ENCODE results near the gene TNFSF9.
"Not testable (repeated sequence)": the region's sequence is repeated elsewhere in the genome, so short reads cannot be mapped to it uniquely, and the experiment has no call there.

Gene TNFSF9

DNA sequence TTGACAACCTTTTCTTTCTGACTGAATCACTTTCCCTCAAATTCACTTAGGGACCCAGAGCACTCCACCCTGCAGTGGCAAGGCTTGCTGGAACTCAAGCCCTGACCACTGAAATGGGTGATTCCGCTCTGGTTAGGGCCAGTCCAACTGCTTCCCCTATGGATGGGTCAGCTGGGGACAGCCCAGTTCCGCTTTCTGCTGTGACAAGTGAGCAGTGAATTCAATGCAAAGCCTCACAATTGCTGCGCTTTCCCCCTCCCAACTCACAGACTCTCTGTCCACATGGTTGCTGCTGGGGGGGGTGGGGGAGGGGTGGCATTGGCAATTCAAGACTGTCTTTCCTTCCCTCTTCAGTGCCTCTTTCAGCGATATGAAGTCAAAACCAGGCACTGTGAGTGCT lies 41.4 kb downstream of the TNFSF9 start:
- no peak for DNase-seq (ENCODE audit: low read depth)

GRCh38 chr19:6573350-6573749 lies 42.5 kb downstream of the TNFSF9 start:
- DNase-seq (ENCODE audit: low read depth): no peak

- no peak for DNase-seq (ENCODE audit: low read depth)
These were observed 46.1 kb downstream of the TNFSF9 start for GRCh38 chr19:6576869-6577475.

- no peak for DNase-seq (ENCODE audit: low read depth)
These were observed 46.8 kb downstream of the TNFSF9 start for GRCh38 chr19:6577476-6578125.

- DNase-seq (ENCODE audit: low read depth): no peak
These were observed 48.8 kb downstream of the TNFSF9 start for GRCh38 chr19:6579450-6580178.

DNA sequence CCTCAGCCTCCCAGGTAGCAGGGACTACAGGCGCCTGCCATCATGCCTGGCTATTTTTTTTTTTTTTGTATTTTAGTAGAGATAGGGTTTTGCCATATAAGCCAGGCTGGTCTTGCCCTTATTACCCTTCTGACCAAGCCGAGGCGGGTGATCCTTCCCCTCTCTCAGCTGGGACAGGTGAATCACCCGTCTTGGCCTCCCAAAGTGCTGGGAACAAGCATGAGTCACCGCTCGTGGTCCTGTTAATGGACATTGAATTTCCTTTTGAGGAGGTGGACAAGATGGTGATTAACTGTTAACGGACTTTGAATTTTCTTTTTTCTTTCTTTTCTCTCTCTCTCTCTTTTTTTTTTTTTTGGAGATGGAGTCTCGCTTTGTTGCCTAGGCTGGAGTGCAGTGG lies 49.5 kb downstream of the TNFSF9 start:
- DNase-seq (ENCODE audit: low read depth): no peak

DNA sequence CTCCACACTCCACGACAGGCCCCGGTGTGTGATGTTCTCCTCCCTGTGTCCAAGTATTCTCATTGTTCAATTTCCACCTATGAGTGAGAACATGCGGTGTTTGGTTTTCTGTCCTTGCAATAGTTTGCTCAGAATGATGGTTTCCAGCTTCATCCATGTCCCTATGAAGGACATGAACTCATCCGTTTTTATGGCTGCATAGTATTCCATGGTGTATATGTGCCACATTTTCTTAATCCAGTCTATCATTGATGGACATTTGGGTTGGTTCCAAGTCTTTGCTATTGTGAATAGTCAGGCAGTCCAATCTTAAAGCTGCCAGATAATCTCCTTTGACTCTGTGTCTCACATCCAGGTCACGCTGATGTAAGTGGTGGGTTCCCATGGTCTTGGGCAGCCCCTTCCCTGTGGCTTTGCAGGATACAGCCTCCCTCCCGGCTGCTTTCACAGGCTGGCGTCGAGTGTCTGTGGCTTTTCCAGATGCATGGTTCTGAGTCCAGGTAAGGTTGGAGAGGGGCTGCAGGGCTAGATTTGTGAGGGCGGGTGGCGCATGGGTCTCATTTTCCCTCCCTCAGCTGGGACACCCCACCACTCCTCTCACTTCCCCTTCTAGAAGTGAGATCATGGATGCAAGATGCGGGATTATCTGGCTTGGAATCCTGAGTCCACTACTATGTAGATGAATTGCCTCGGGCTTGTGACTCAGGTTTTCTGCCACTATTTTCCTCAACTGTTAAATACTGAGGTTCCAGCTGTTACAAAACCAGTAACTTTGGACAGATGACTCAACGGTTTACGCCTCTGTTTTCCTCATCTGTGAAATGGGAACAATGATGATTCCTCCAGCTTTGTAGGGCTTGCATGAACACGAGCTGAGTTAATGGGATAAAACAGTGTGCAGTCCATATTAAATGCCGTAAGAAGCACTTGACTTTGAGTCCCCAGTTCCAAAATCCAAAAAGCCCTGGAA lies 52.0 kb downstream of the TNFSF9 start:
- DNase-seq (ENCODE audit: low read depth): not testable (repeated sequence)

Data from stimulated activated CD8-positive, alpha-beta memory T cell treated with anti-CD3 and anti-CD28 coated beads, Interleukin-15, amount 100 ng/mL, for 1 hour (primary cell).